Stimulated activated naive B cell treated with anti-CD40 and anti-IgM and Interleukin-4, amounts not matched to agents 10 μg/mL and 1 μg/mL and 100 μg/mL, for 72 hours (primary cell): ENCODE measurements around the gene ATP1A4.
"Not testable (repeated sequence)": the region's sequence is repeated elsewhere in the genome, so short reads cannot be mapped to it uniquely, and the experiment has no call there.

Experiments
- ATAC-seq, 2 donors: fragments of 150-1000 bp; cut with Tn5 transposase; replicated peaks; 2 replicates each; pipeline ENCODE4 v1.10.0; 2021; ENCODE audit warnings: moderate library complexity in 1 of 2
- DNase-seq: peaks from one replicate; pipeline ENCODE4 v3.0.0; 2021
- H3K27ac Mint-ChIP-seq: one replicate; pipeline ENCODE4 v1.8.0; 2022; ENCODE audit warnings: mild to moderate bottlenecking, mixed read lengths
- H3K27me3 Mint-ChIP-seq, 2 donors: one replicate each; pipeline ENCODE4 v1.8.0; 2022; ENCODE audit warnings: mixed read lengths in 2 of 2
- H3K36me3 Mint-ChIP-seq, 2 donors: one replicate each; pipeline ENCODE4 v1.8.0; 2022; ENCODE audit warnings: mixed read lengths in 2 of 2, mild to moderate bottlenecking in 1 of 2
- H3K4me1 Mint-ChIP-seq, 2 donors: one replicate each; pipeline ENCODE4 v1.8.0; 2022; ENCODE audit warnings: mixed read lengths in 2 of 2, mild to moderate bottlenecking in 1 of 2
- H3K4me3 Mint-ChIP-seq, 2 donors: one replicate each; pipeline ENCODE4 v1.8.0; 2022; ENCODE audit warnings: mild to moderate bottlenecking in 2 of 2, mixed read lengths in 2 of 2, moderate library complexity in 1 of 2
- H3K9me3 Mint-ChIP-seq, 2 donors: one replicate each; pipeline ENCODE4 v1.8.0; 2022; ENCODE audit warnings: mixed read lengths in 2 of 2, mild to moderate bottlenecking in 1 of 2

The ATP1A4 gene

GRCh38 chr1:160116283-160117147 lies 34.9 kb upstream of the ATP1A4 start:
- H3K27me3 Mint-ChIP-seq = peaks cover 30 to 37% of the 10 kb centered on the region in 2 donors
- H3K9me3 Mint-ChIP-seq = no peaks in the 10 kb centered on the region
- no peak for ATAC-seq
- no peaks in the 10 kb centered on the region for H3K4me1 Mint-ChIP-seq
- H3K36me3 Mint-ChIP-seq = no peaks in the 10 kb centered on the region
- H3K4me3 Mint-ChIP-seq = no peak overlapping the region
- no peak overlapping the region for H3K27ac Mint-ChIP-seq
- DNase-seq = no peak

- Mint-ChIP-seq H3K36me3 (no peaks in the 10 kb centered on the region), H3K4me1 (no peaks in the 10 kb centered on the region), H3K27ac (no peak overlapping the region), H3K4me3 (no peak overlapping the region), H3K27me3 (peaks cover 30 to 32% of the 10 kb centered on the region in 2 donors), H3K9me3 (no peaks in the 10 kb centered on the region)
- DNase-seq (no peak), ATAC-seq (no peak)
Measured at GRCh38 chr1:160117300-160117699, 34.1 kb upstream of the ATP1A4 start.

- peaks cover 30 to 32% of the 10 kb centered on the region in 2 donors for H3K27me3 Mint-ChIP-seq
- H3K27ac Mint-ChIP-seq = no peak overlapping the region
- ATAC-seq (no peak), DNase-seq (no peak)
- no peaks in the 10 kb centered on the region for H3K36me3 Mint-ChIP-seq
- H3K4me1 Mint-ChIP-seq = no peaks in the 10 kb centered on the region
- no peaks in the 10 kb centered on the region for H3K9me3 Mint-ChIP-seq
- H3K4me3 Mint-ChIP-seq = no peak overlapping the region
Measured at GRCh38 chr1:160117709-160118183, 33.7 kb upstream of the ATP1A4 start.

GRCh38 chr1:160118928-160119327 lies 32.5 kb upstream of the ATP1A4 start:
- H3K27ac Mint-ChIP-seq = no peak overlapping the region
- no peak for DNase-seq
- no peaks in the 10 kb centered on the region for H3K36me3 Mint-ChIP-seq
- ATAC-seq = no peak
- no peaks in the 10 kb centered on the region for H3K9me3 Mint-ChIP-seq
- peaks cover 30 to 35% of the 10 kb centered on the region in 2 donors for H3K27me3 Mint-ChIP-seq
- no peaks in the 10 kb centered on the region for H3K4me1 Mint-ChIP-seq
- H3K4me3 Mint-ChIP-seq = no peak overlapping the region

DNA sequence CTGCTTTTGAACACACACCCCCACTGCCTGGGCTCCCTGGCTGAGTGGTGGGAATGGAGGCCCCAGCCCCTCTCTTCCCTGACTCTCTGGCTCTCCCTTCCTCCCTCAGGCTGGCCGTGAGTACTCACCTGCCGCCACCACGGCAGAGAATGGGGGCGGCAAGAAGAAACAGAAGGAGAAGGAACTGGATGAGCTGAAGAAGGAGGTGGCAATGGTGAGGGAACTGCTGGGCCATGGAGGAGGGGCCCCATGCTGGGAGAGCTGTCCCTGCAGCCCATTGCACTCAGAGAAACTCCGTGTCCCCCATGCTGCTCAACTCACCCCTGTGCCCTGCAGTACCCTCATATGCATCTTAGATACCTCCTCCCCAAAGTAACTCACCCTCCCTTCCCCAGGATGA lies 30.6 kb upstream of the ATP1A4 start:
- ATAC-seq = no peak

GRCh38 chr1:160121388-160121787 lies 30.0 kb upstream of the ATP1A4 start:
- peaks cover 18 to 21% of the 10 kb centered on the region in 2 donors for H3K27me3 Mint-ChIP-seq

More for the DNA sequence above, 30.6 kb upstream of the ATP1A4 start:
- Mint-ChIP-seq H3K36me3 (no peaks in the 10 kb centered on the region), H3K27ac (no peak overlapping the region), H3K27me3 (peaks cover 24 to 27% of the 10 kb centered on the region in 2 donors), H3K9me3 (no peaks in the 10 kb centered on the region), H3K4me1 (no peaks in the 10 kb centered on the region), H3K4me3 (no peak overlapping the region)
- no peak for DNase-seq

DNA sequence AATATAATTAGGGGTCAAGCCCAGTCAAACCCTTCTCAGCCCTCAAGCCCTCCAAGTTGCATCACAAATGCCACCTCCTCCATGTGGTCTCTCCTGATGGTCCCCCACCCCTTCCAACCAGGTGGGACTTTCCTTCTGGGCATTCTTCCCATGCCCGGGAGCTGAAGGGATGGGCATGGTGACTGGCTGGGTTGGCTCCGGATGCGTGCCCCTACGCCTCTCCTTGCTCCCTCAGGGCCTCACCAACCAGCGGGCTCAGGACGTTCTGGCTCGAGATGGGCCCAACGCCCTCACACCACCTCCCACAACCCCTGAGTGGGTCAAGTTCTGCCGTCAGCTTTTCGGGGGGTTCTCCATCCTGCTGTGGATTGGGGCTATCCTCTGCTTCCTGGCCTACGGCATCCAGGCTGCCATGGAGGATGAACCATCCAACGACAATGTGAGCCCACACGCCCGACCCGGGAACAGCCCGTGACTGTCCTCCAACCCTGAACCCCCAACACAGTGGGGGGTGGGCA lies 28.4 kb upstream of the ATP1A4 start:
- H3K27me3 Mint-ChIP-seq = peaks cover 11 to 15% of the 10 kb centered on the region in 2 donors
- no peak overlapping the region for H3K27ac Mint-ChIP-seq

More at GRCh38 chr1:160121388-160121787, 30.0 kb upstream of the ATP1A4 start:
- DNase-seq (no peak), ATAC-seq (no peak)
- Mint-ChIP-seq H3K36me3 (no peaks in the 10 kb centered on the region), H3K9me3 (no peaks in the 10 kb centered on the region), H3K4me1 (no peaks in the 10 kb centered on the region), H3K27ac (no peak overlapping the region), H3K4me3 (no peak overlapping the region)

DNA sequence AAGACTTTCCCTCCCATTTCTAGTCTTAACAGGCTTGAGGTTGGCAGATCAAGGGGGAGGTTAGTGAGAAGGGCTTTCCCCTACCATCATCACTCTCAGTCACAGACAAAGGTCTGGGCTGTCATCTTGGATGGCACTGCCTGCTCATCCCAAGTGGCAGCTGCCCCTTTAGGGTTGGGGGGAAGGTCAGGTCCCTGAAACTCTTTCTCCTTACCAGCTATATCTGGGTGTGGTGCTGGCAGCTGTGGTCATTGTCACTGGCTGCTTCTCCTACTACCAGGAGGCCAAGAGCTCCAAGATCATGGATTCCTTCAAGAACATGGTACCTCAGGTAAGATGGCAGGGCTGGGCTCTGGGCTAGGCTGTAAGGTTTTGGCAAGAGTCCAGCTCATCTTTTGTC lies 27.7 kb upstream of the ATP1A4 start:
- H3K4me1 Mint-ChIP-seq = no peaks in the 10 kb centered on the region
- H3K36me3 Mint-ChIP-seq = no peaks in the 10 kb centered on the region
- H3K9me3 Mint-ChIP-seq = no peaks in the 10 kb centered on the region
- no peak for ATAC-seq
- no peak overlapping the region for H3K4me3 Mint-ChIP-seq
- DNase-seq = no peak
- H3K27ac Mint-ChIP-seq = no peak overlapping the region
- H3K27me3 Mint-ChIP-seq = peaks cover 6 to 9% of the 10 kb centered on the region in 2 donors

More for the DNA sequence above, 28.4 kb upstream of the ATP1A4 start:
- Mint-ChIP-seq H3K4me3 (no peak overlapping the region), H3K4me1 (no peaks in the 10 kb centered on the region), H3K9me3 (no peaks in the 10 kb centered on the region), H3K36me3 (no peaks in the 10 kb centered on the region)
- DNase-seq (no peak), ATAC-seq (no peak)

DNA sequence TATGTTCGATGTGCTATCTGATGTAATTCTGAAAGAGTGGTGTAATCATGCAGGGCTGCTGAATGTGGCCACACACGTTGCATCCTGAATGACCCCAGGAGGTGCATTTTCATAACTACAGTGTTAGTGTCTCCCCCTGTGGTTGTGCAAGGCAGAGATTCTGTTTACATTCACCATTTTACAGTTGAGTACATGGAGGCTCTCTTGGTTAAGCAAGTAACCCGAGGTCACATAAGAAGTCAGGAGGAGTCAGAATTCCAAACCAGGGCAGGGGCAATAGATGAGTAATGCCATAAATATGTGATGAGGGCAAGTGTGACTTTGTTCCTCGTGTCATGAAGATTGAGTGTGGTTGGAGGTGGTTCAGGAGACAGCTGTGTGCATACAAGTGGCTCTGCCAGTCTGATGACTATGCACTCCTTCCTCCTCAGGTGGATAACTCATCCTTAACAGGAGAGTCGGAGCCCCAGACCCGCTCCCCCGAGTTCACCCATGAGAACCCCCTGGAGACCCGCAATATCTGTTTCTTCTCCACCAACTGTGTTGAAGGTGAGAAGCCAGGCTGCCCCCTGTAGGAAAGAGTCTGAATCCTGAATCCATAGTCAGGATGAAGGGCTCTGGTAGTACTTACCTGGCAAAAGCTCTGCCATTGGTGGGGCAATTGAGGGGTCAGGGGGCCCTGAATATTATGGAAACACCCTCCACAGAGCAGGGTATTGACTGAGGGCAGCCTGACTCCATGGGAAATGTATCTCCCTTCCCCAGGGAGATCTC lies 26.5 kb upstream of the ATP1A4 start:
- DNase-seq (no peak), ATAC-seq (no peak)
- Mint-ChIP-seq H3K9me3 (no peaks in the 10 kb centered on the region), H3K27ac (no peak overlapping the region), H3K27me3 (peaks cover 14 to 15% of the 10 kb centered on the region in 2 donors), H3K4me3 (no peak overlapping the region), H3K4me1 (no peaks in the 10 kb centered on the region), H3K36me3 (no peaks in the 10 kb centered on the region)

DNA sequence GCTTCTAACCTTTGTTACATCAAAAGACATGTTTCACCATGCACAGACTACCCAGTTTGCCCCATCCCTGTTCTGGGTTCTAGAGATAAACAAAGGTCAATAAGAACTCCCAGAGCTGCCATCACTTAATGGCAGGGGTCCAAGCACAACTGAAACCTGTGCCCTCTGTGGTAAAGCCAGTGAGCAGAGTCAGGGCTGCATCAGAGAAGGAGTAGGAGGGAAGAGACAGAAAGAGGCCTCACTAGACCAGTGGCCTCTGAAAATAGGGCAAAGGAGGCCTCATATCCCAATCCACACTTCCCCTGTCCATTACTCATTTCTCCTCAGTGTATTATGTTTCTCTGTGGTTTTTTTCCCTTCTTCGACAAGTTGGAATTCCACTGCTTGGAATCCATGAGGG lies 25.7 kb upstream of the ATP1A4 start:
- Mint-ChIP-seq H3K27ac (no peak overlapping the region), H3K9me3 (no peaks in the 10 kb centered on the region), H3K4me3 (no peak overlapping the region), H3K4me1 (no peaks in the 10 kb centered on the region), H3K36me3 (no peaks in the 10 kb centered on the region), H3K27me3 (peaks cover 17 to 19% of the 10 kb centered on the region in 2 donors)
- ATAC-seq (no peak), DNase-seq (no peak)

GRCh38 chr1:160126342-160126741 lies 25.1 kb upstream of the ATP1A4 start:
- not testable (repeated sequence) for H3K9me3 Mint-ChIP-seq, H3K36me3 Mint-ChIP-seq, H3K4me1 Mint-ChIP-seq, H3K27ac Mint-ChIP-seq, ATAC-seq, DNase-seq, H3K4me3 Mint-ChIP-seq
- peaks cover 20 to 21% of the 10 kb centered on the region in 2 donors for H3K27me3 Mint-ChIP-seq

DNA sequence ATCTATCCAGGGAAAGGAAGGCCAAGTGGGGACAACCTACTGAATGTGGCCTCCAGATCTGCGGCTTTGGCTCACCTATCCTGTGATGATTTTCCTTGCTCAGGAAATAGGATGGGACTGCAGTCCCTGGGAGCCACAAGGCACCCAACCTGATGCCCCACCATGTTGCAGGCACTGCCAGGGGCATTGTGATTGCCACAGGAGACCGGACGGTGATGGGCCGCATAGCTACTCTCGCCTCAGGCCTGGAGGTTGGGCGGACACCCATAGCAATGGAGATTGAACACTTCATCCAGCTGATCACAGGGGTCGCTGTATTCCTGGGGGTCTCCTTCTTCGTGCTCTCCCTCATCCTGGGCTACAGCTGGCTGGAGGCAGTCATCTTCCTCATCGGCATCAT lies 24.0 kb upstream of the ATP1A4 start:
- Mint-ChIP-seq H3K4me3 (no peak overlapping the region), H3K36me3 (no peaks in the 10 kb centered on the region), H3K4me1 (no peaks in the 10 kb centered on the region), H3K9me3 (no peaks in the 10 kb centered on the region), H3K27ac (no peak overlapping the region), H3K27me3 (peaks cover 27 to 29% of the 10 kb centered on the region in 2 donors)
- no peak for DNase-seq
- no peak for ATAC-seq

DNA sequence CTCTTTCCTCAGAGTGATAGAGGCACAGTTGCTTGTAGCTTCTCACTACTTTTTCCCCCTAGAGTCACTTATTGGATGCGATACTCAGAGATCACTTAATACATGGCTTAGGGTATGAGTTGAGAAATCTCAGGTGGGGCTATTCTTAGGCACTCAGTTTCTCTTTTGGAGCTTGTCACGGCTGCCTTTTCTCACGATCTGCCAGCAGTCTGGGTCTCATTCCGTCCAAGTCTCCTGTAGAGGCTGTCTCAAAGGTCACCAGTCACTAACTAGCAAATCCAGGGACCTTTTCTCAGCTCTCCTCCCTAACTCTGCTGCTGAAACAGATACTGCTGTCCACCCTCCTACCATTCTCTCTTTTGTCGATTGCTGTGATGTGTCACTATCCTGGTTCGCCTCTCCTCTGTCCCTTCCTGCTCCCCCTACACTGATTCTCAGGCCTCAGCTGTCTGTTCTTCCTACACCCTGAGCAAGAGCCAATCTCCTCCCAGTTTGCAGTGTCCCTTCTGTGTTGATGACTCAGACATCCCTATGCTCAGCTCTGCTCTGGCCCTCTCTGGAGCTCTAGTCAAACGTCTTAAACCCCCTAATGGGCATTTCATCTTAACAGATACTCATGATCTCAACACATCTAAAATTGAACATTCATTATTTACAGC lies 23.4 kb upstream of the ATP1A4 start:
- H3K27me3 Mint-ChIP-seq = peaks cover 30 to 36% of the 10 kb centered on the region in 2 donors
- DNase-seq (no peak), ATAC-seq (no peak)
- no peaks in the 10 kb centered on the region for H3K4me1 Mint-ChIP-seq
- H3K4me3 Mint-ChIP-seq = no peak overlapping the region
- H3K27ac Mint-ChIP-seq = no peak overlapping the region
- H3K36me3 Mint-ChIP-seq = no peaks in the 10 kb centered on the region
- no peaks in the 10 kb centered on the region for H3K9me3 Mint-ChIP-seq

GRCh38 chr1:160128636-160129035 lies 22.8 kb upstream of the ATP1A4 start:
- H3K9me3 Mint-ChIP-seq = no peaks in the 10 kb centered on the region
- H3K4me1 Mint-ChIP-seq = no peaks in the 10 kb centered on the region
- H3K36me3 Mint-ChIP-seq = no peaks in the 10 kb centered on the region
- H3K27ac Mint-ChIP-seq = no peak overlapping the region
- ATAC-seq (no peak), DNase-seq (no peak)
- peaks cover 26 to 39% of the 10 kb centered on the region in 2 donors for H3K27me3 Mint-ChIP-seq
- H3K4me3 Mint-ChIP-seq = no peak overlapping the region
